Epithelial cell of proximal tubule (primary cell): ENCODE data around the gene LRRC19. TPM values are rescaled to one million over a fixed set of nuclear protein-coding genes. Genes with fewer than 3 reads are reported as not detected.

Experiments
- DNase-seq: peaks from one replicate; pipeline ENCODE4 v3.0.0-alpha.2; 2011; ENCODE audit warnings: low read depth
- H3K4me3 ChIP-seq: 2 replicates; pipeline ENCODE4 v1.5.1; 2011; ENCODE audit warnings: low read depth, mild to moderate bottlenecking, low read length
- CTCF ChIP-seq: conservative IDR thresholded peaks from 2 replicates; pipeline ENCODE4 v1.5.1; 2012; ENCODE audit warnings: low read depth, mild to moderate bottlenecking, low read length
- total RNA-seq: library from RNA; depleted of rRNA; stranded (reverse); fragments of >200 nt; gene quantifications from 2 replicates; pipeline ENCODE4 v1.2.3, GENCODE V29; 2015

The LRRC19 gene
- total RNA-seq, 1 donor from 2014 or later = not detected

- no peak for DNase-seq
- TF ChIP-seq CTCF = no peak
- no peak overlapping the region for H3K4me3 ChIP-seq
Measured at GRCh38 chr9:26971721-26972120, 33.8 kb downstream of the LRRC19 start.

GRCh38 chr9:26956860-26957233, 48.6 kb downstream of the LRRC19 start:
- H3K4me3 ChIP-seq = peak overlapping the region; percentile 77
- no peak for TF ChIP-seq CTCF
- no peak for DNase-seq

GRCh38 chr9:26955921-26956859, 49.3 kb downstream of the LRRC19 start, which contains the start of gene IFT74:
Gene IFT74, plus strand, starts transcription at chr9:26956412. Its CDS starts 5,556 bp downstream, at chr9:26961968.
- DNase-seq = peak; percentile 93
- H3K4me3 ChIP-seq = peak within 1 kb of the TSS; percentile 77
- TF ChIP-seq CTCF = no peak

GRCh38 chr9:26955222-26955903, 50.1 kb downstream of the LRRC19 start:
- no peak for DNase-seq

GRCh38 chr9:26954050-26954508, 51.4 kb downstream of the LRRC19 start:
- TF ChIP-seq CTCF = no peak
- peak; percentile 39 for DNase-seq
- H3K4me3 ChIP-seq = no peak overlapping the region

More at GRCh38 chr9:26955222-26955903, 50.1 kb downstream of the LRRC19 start:
- no peak for TF ChIP-seq CTCF
- H3K4me3 ChIP-seq = peak overlapping the region; percentile 77

GRCh38 chr9:26951794-26952193, 53.7 kb downstream of the LRRC19 start:
- TF ChIP-seq CTCF = no peak
- no peak overlapping the region for H3K4me3 ChIP-seq
- no peak for DNase-seq
